ENCODE data around the gene TMTC4.
"Not testable (repeated sequence)": the region's sequence is repeated elsewhere in the genome, so short reads cannot be mapped to it uniquely, and the experiment has no call there.

TMTC4 gene

DNA sequence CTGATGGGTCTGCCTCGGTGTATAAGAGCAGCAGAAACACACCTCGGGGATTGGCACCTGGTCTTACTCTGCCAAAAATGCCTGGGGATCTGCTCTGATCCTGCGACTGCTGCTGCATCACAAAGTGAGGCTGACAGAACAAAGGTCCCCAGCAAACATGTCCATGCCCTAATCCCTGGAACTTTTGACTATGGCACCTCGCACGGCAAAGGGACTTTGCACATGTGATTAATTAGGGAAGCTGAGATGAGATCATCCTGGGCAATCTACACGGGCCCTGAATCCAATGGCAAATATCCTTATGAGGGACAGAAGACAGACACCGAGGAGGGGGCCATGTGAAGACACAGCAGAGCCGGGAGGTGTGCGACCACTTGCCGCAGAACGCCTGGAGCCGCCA lies 94.5 kb downstream of the TMTC4 start:
- DNase-seq = no peak

DNA sequence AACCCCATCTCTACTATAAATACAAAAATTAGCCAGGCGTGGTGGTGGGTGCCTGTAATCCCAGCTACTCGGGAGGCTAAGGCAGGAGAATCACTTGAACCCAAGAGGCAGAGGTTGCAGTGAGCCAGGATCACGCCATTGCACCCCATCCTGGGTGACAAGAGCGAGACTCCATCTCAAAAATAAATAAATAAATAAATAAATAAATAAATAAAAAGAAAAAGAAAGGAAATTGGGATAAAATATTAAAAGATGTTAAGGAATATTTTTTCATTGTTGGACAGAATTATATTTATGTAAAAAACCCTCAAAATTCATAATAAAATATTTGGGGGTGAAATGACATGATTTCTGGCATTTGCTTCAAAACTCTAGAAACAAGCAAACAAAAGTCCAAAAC lies 97.4 kb downstream of the TMTC4 start:
- not testable (repeated sequence) for DNase-seq

DNA sequence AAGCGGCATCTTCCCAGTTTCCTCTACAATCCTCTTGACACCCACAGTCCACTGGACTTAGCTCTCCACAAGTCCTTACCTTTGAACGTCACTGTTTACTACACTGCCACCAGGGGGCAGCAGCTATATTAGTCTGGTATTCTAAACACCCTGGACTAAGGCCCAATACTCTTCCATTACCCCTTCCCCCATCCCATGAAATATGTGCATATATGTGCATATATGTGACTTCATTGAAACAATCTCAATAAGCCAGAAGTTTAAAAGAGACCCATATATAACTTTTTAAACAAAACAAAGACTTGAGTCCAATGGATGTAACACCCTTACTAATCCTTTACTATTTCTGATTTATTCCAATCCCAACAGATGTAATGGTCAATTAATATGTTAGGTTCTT lies 101.5 kb downstream of the TMTC4 start:
- DNase-seq = peak; percentile 82

GRCh38 chr13:100566543-100566942 lies 108.1 kb downstream of the TMTC4 start:
- DNase-seq = no peak

DNA sequence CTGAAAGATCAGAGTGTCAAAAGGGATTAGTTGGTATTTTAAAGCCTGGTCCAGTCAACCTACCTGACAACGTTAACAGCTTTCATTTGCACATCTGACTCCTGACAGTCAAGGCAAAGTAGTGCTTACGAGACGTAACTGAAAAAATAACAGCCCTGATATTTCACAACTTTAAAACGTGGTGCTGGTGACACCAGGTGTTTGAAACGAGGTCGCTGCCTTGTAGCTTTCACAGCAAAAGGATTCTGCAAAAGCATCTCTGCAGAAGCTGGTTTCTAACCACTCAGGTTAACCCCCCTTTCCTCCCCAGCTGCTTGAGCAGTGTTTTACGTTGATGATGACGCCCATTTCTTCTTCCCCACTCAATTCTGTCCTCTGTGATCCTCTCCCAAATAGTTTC lies 109.3 kb downstream of the TMTC4 start:
- peak; percentile 18 for DNase-seq

- DNase-seq = no peak
Observed at GRCh38 chr13:100564444-100565223, 110.0 kb downstream of the TMTC4 start.

DNA sequence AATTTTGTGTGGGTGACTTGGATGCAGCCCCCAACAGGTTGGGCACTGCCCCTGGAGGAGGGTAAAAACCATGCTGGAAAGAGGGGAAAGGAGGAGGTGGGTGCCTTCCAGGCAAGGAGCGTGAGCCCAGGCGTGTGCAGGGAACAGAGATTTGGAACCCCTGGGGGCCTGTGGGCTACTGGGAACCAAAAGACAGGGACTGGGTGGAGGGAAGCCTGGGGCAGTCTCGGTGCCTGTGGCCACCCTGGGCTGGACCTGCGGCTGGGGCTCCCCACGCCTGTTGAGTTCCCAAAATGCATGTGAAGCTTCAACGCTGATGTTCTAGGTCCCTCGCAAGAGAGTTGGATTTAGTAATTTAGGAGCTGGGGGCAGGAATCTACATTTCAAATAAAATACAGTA lies 110.8 kb downstream of the TMTC4 start:
- no peak for DNase-seq

DNA sequence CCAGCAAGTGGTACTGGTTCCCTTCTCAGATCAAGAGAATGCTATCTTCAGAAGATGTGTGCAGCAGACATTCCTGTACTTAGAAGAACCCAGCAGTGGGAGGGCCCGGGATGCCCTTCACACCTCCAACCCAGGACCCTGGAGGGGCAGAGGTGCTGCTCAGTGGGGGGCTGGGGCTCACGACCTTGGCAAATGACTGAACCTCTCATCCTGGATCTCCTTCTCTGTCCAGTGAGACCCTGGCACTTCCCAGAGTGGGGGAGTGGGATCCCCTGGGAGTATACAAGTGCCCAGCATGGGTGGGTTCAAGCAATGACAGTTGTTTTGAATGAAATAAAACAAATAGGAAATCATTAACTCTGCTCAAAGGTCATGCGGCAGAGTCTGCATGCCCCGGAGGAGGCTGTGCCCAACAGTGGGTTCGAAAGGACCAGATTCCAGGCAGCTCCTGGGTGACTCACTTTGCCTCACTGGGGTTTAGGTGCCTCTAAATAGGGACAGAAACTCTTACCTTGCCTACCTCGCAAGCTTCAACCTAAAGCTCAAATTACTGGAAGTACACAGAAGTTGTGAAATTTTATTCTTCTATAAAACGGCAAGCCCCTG lies 112.9 kb downstream of the TMTC4 start:
- DNase-seq = no peak

DNA sequence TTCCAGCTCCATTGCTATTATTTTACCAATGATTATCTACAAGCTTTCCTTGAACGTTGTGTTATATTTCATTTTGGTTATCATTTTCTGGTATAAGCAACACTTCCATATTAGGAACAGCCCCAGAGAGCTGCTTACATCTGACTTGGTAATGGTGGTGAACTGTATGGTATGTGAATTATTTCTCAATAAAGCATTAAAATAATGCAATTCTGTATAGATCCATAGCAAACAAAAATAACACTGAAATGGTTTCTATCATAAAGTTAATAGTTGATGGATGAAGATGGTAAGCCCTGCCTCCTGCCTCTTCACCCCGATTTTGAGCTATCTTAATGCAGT lies 113.5 kb downstream of the TMTC4 start:
- DNase-seq = no peak

GRCh38 chr13:100560498-100561157 lies 114.0 kb downstream of the TMTC4 start:
- DNase-seq = no peak

- no peak for DNase-seq
Observed at GRCh38 chr13:100559886-100560285, 114.7 kb downstream of the TMTC4 start.

Measured in NCI-H1092 treated with DMSO at 0.1 percent for 48 hours (cell line).